ENCODE results near the gene AHCY.

Gene AHCY

GRCh38 chr20:34316196-34316814 is 13.2 kb upstream of the AHCY start:
- TF ChIP-seq FOXP2 (optimal IDR thresholded peaks at IDR 0.05; ENCODE audit: borderline replicate concordance, extremely low read depth, extremely low read length, insufficient read depth) (no peak), POLR2AphosphoS5 (IDR thresholded peaks at IDR 0.05; ENCODE audit: low read depth, low read length) (no peak), SIN3A (IDR thresholded peaks at IDR 0.05; ENCODE audit: borderline replicate concordance, insufficient read depth, low read length) (no peak), REST (IDR thresholded peaks at IDR 0.05; ENCODE audit: insufficient read depth in 1 of 2, low read depth in 2 of 2, low read length in 2 of 2) (no peak), TAF1 (IDR thresholded peaks at IDR 0.05; ENCODE audit: borderline replicate concordance, insufficient read depth, low read length) (no peak)

- no peak for TF ChIP-seq POLR2AphosphoS5 (IDR thresholded peaks at IDR 0.05; ENCODE audit: low read depth, low read length)
- TF ChIP-seq TAF1 (IDR thresholded peaks at IDR 0.05; ENCODE audit: borderline replicate concordance, insufficient read depth, low read length), result no peak
- TF ChIP-seq REST (IDR thresholded peaks at IDR 0.05; ENCODE audit: insufficient read depth in 1 of 2, low read depth in 2 of 2, low read length in 2 of 2), result no peak
- TF ChIP-seq FOXP2 (optimal IDR thresholded peaks at IDR 0.05; ENCODE audit: borderline replicate concordance, extremely low read depth, extremely low read length, insufficient read depth), result no peak
- no peak for TF ChIP-seq SIN3A (IDR thresholded peaks at IDR 0.05; ENCODE audit: borderline replicate concordance, insufficient read depth, low read length)
These were observed 12.1 kb upstream of the AHCY start for GRCh38 chr20:34315236-34315635.

GRCh38 chr20:34312544-34313217 is 9.5 kb upstream of the AHCY start:
- TF ChIP-seq POLR2AphosphoS5 (IDR thresholded peaks at IDR 0.05; ENCODE audit: low read depth, low read length) (no peak), FOXP2 (optimal IDR thresholded peaks at IDR 0.05; ENCODE audit: borderline replicate concordance, extremely low read depth, extremely low read length, insufficient read depth) (peak; percentile 83)

GRCh38 chr20:34312024-34312460 is 8.9 kb upstream of the AHCY start:
- TF ChIP-seq POLR2AphosphoS5 (IDR thresholded peaks at IDR 0.05; ENCODE audit: low read depth, low read length), result no peak
- no peak for TF ChIP-seq REST (IDR thresholded peaks at IDR 0.05; ENCODE audit: insufficient read depth in 1 of 2, low read depth in 2 of 2, low read length in 2 of 2)
- TF ChIP-seq TAF1 (IDR thresholded peaks at IDR 0.05; ENCODE audit: borderline replicate concordance, insufficient read depth, low read length), result no peak
- no peak for TF ChIP-seq FOXP2 (optimal IDR thresholded peaks at IDR 0.05; ENCODE audit: borderline replicate concordance, extremely low read depth, extremely low read length, insufficient read depth)

- TF ChIP-seq REST (IDR thresholded peaks at IDR 0.05; ENCODE audit: insufficient read depth in 1 of 2, low read depth in 2 of 2, low read length in 2 of 2), result no peak
- TF ChIP-seq TAF1 (IDR thresholded peaks at IDR 0.05; ENCODE audit: borderline replicate concordance, insufficient read depth, low read length), result no peak
- TF ChIP-seq FOXP2 (optimal IDR thresholded peaks at IDR 0.05; ENCODE audit: borderline replicate concordance, extremely low read depth, extremely low read length, insufficient read depth), result no peak
These were observed 8.2 kb upstream of the AHCY start for GRCh38 chr20:34311118-34312023.
